ENCODE data around the gene ISM1.

DNA sequence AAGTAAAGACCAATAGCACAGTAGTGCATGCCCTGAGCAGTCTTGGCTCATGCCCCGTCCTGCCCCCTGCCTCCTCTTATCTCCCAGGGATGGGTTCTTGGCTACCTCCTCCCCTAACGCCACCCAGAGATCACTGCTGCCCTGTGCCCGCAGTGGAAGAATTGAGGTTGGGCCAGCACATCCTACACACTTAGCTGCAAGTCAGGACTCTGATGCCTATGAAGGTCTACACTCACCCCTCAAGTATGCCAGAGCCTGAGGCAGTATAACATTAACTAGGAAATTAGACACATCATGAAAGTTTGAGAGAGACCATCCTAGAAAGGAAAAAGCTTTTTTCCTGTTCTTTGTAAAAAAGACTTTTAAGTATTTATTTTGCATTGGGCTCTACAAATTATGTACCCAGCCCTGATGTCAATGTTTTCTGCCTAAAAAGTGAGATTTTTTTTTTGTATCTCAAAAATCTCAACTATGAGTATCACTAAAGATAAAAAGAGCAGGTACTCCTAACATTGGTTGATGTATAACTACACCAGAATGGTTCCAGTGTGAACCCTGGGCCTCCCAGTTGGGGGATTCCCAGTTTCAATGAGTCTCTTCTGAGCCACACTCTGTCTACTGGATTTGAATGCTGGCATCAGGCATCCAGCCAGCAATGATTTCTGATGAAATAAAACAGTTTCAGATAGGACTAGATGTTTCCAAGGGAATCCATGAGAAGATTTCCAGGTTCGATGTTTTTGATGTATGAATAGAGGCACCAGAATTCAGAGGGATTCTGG, 115.4 kb downstream of the ISM1 start:
- TF ChIP-seq, protein P1, sequence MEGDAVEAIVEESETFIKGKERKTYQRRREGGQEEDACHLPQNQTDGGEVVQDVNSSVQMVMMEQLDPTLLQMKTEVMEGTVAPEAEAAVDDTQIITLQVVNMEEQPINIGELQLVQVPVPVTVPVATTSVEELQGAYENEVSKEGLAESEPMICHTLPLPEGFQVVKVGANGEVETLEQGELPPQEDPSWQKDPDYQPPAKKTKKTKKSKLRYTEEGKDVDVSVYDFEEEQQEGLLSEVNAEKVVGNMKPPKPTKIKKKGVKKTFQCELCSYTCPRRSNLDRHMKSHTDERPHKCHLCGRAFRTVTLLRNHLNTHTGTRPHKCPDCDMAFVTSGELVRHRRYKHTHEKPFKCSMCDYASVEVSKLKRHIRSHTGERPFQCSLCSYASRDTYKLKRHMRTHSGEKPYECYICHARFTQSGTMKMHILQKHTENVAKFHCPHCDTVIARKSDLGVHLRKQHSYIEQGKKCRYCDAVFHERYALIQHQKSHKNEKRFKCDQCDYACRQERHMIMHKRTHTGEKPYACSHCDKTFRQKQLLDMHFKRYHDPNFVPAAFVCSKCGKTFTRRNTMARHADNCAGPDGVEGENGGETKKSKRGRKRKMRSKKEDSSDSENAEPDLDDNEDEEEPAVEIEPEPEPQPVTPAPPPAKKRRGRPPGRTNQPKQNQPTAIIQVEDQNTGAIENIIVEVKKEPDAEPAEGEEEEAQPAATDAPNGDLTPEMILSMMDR (IDR thresholded peaks at IDR 0.05), result no peak
- TF ChIP-seq EP300 (IDR thresholded peaks at IDR 0.05), result no peak
- no peak for TF ChIP-seq POLR2A (IDR thresholded peaks at IDR 0.05; ENCODE audit: low read depth)

Data from esophagus muscularis mucosa (tissue), 4 donors.